K562 (cell line): ENCODE data around the gene PRKAG2. TPM values are rescaled to one million over a fixed set of nuclear protein-coding genes. Genes with fewer than 3 reads are reported as not detected.
A peak's percentile ranks its signal among the peaks of the same experiment; 100 is the strongest.

Experiments used
- ATAC-seq: fragments of 200-7000 bp; cut with Tn5 transposase; 3 replicates; pipeline ENCODE4 v1.9.1; 2020; ENCODE audit warnings: moderate library complexity
- BruUV-seq: library from RNA; stranded (reverse); fragments of 400-500 nt; replicated peaks from 2 replicates; lab custom pipeline; 2021; lab: Mats Ljungman, UMichigan
- CTCF ChIA-PET: fragments of 300-600 bp; formaldehyde crosslinking; extraction: SDS; loops from one replicate; lab custom pipeline; 2021; ENCODE audit warnings: low intra/inter-chr PET ratio; lab: Yijun Ruan, JAX
- POLR2A ChIA-PET: fragments of 300-600, 350-650 bp; sonication (Branson Sonifier 250); formaldehyde crosslinking; extraction: SDS; loops from one replicate; lab custom pipeline; 2021; ENCODE audit warnings: antibody characterized with exemption, inconsistent platforms; lab: Yijun Ruan, JAX
- DNase-seq, 4 experiments: peaks; one replicate each; pipeline versions ENCODE4 v3.0.0 to v3.0.0-alpha.2; 2011 to 2018; ENCODE audit warnings: low spot score in 3 of 4, mixed read lengths in 3 of 4; ENCODE audit errors: extremely low read depth in 1 of 4
- FAIRE-seq: peaks from 2 replicates; lab custom pipeline; 2011; peaks lifted over from hg19 to GRCh38; lab: Jason Lieb, UNC
- H2AFZ ChIP-seq: 2 replicates; pipeline ENCODE4 v1.6.0; 2011; ENCODE audit warnings: low read depth, low read length, control low read depth, inconsistent platforms
- H3K27ac ChIP-seq: fragments of 200-600 bp; 3 replicates; pipeline ENCODE4 v1.8.0; 2011; ENCODE audit warnings: low read depth, mild to moderate bottlenecking, control low read depth, inconsistent platforms, low read length, moderate library complexity, mixed read lengths; ENCODE audit errors: extremely low read depth
- H3K27me3 ChIP-seq, 2 experiments: fragments of 300-600 bp in 1 of 2; 2 replicates in 1 of 2; 3 replicates in 1 of 2; pipeline versions ENCODE4 v1.6.0 to v1.8.0; 2011; ENCODE audit warnings: inconsistent platforms in 2 of 2, low read length in 2 of 2, mild to moderate bottlenecking in 1 of 2, mixed read lengths in 1 of 2, moderate library complexity in 1 of 2; ENCODE audit not compliant: control insufficient read depth in 2 of 2, insufficient read depth in 2 of 2
- H3K36me3 ChIP-seq: fragments of 300-600 bp; 3 replicates; pipeline ENCODE4 v1.8.0; 2011; ENCODE audit warnings: mild to moderate bottlenecking, low read length, inconsistent platforms; ENCODE audit not compliant: control insufficient read depth, insufficient read depth
- H3K4me1 ChIP-seq, 2 experiments: fragments of 200-600 bp in 1 of 2; replicated peaks in 1 of 2; 2 replicates in 1 of 2; 3 replicates in 1 of 2; pipeline versions ENCODE4 v1.5.1 to v1.8.0; 2011; ENCODE audit warnings: inconsistent platforms in 2 of 2, low read length in 2 of 2, mild to moderate bottlenecking in 1 of 2, mixed read lengths in 1 of 2, moderate library complexity in 1 of 2; ENCODE audit not compliant: control insufficient read depth in 2 of 2, insufficient read depth in 2 of 2
- H3K4me2 ChIP-seq: 2 replicates; pipeline ENCODE4 v1.6.1; 2011; ENCODE audit warnings: low read length, control low read depth, inconsistent platforms, mixed read lengths; ENCODE audit not compliant: insufficient read depth
- H3K4me3 ChIP-seq: fragments of 200-600 bp; sonication (generic), shearing (Covaris generic); 2 replicates; pipeline ENCODE4 v1.5.1; 2016; ENCODE audit warnings: control low read depth, inconsistent platforms
- H3K79me2 ChIP-seq: fragments of 200-600 bp; 3 replicates; pipeline ENCODE4 v1.8.0; 2011; ENCODE audit warnings: low read length, inconsistent platforms; ENCODE audit not compliant: control insufficient read depth, insufficient read depth
- H3K9ac ChIP-seq, 2 experiments: 2 replicates each; pipeline versions ENCODE4 v1.6.0 to v1.6.1; 2011; ENCODE audit warnings: low read depth in 2 of 2, low read length in 2 of 2, control low read depth in 1 of 2, inconsistent platforms in 1 of 2, mild to moderate bottlenecking in 1 of 2, mixed read lengths in 1 of 2; ENCODE audit not compliant: insufficient read depth in 1 of 2
- H3K9me1 ChIP-seq: one replicate; pipeline ENCODE4 v1.6.0; 2011; ENCODE audit warnings: inconsistent platforms, mild to moderate bottlenecking, low read length, moderate library complexity; ENCODE audit not compliant: control insufficient read depth, insufficient read depth
- H3K9me3 ChIP-seq: replicated peaks from 2 replicates; pipeline ENCODE4 v1.5.1; 2011; ENCODE audit warnings: low read depth, low read length, inconsistent platforms; ENCODE audit not compliant: control insufficient read depth, insufficient read depth
- H4K20me1 ChIP-seq: replicated peaks from 2 replicates; pipeline ENCODE4 v1.6.1; 2011; ENCODE audit warnings: low read length, inconsistent platforms, mixed read lengths; ENCODE audit not compliant: control insufficient read depth, insufficient read depth
- E2F8 ChIP-seq: fragments of 450-650 bp; IDR thresholded peaks from 2 replicates; pipeline ENCODE4 v1.7.1; 2018; ENCODE audit warnings: mild to moderate bottlenecking, low read depth; ENCODE audit not compliant: partially characterized antibody
- HDAC1 ChIP-seq, 2 experiments: fragments of 450-650 bp; IDR thresholded peaks; 2 replicates each; pipeline ENCODE4 v1.6.1; 2016 to 2017; ENCODE audit warnings: inconsistent platforms in 1 of 2, mild to moderate bottlenecking in 1 of 2, moderate library complexity in 1 of 2
- LEF1 ChIP-seq: fragments of 450-650 bp; IDR thresholded peaks from 2 replicates; pipeline ENCODE4 v1.6.1; 2016; ENCODE audit warnings: mild to moderate bottlenecking
- MAFF ChIP-seq: IDR thresholded peaks from 2 replicates; pipeline ENCODE4 v1.6.1; 2012; ENCODE audit warnings: low read length, improper control_type of control experiment
- MED1 ChIP-seq: sonication (generic); formaldehyde crosslinking; IDR thresholded peaks from 2 replicates; pipeline ENCODE4 v1.8.1; 2023; ENCODE audit warnings: missing genetic modification reagents, borderline replicate concordance
- NCOA4 ChIP-seq: fragments of 450-650 bp; IDR thresholded peaks from 2 replicates; pipeline ENCODE4 v1.6.1; 2018; ENCODE audit warnings: mild to moderate bottlenecking; ENCODE audit not compliant: partially characterized antibody
- NRF1 ChIP-seq, 2 experiments: fragments of 450-650 bp; IDR thresholded peaks in 1 of 2; conservative IDR thresholded peaks in 1 of 2; 2 replicates each; pipeline ENCODE4 v1.6.1; 2014; ENCODE audit warnings: mild to moderate bottlenecking in 2 of 2
- RBM15 ChIP-seq: fragments of 200-400 bp; formaldehyde crosslinking; IDR thresholded peaks from 2 replicates; pipeline ENCODE4 v1.6.1; 2018; ENCODE audit warnings: mild to moderate bottlenecking, low read length, moderate library complexity; ENCODE audit not compliant: insufficient read depth
- RBM39 ChIP-seq: fragments of 200-400 bp; formaldehyde crosslinking; optimal IDR thresholded peaks from 2 replicates; pipeline ENCODE3; 2018; ENCODE audit warnings: low read depth, low read length
- SRSF7 ChIP-seq: fragments of 200-400 bp; formaldehyde crosslinking; optimal IDR thresholded peaks from 2 replicates; pipeline ENCODE3; 2017; ENCODE audit warnings: mild to moderate bottlenecking, low read depth, low read length
- ZC3H8 ChIP-seq: fragments of 450-650 bp; IDR thresholded peaks from 2 replicates; pipeline ENCODE4 v1.6.1; 2017
- ZNF146 ChIP-seq: IDR thresholded peaks from one replicate; pipeline ENCODE4 v1.6.1; 2018; ENCODE audit warnings: missing compliant biosample characterization; ENCODE audit not compliant: unreplicated experiment
- ZNF740 ChIP-seq, 3 experiments: fragments of 200-800 bp in 1 of 3; sonication (Bioruptor generic) in 1 of 3; sonication (generic) in 1 of 3; formaldehyde crosslinking in 1 of 3; IDR thresholded peaks; 2 replicates each; pipeline versions ENCODE4 v1.6.1 to v1.8.0; 2016 to 2022; ENCODE audit warnings: mild to moderate bottlenecking in 2 of 3, missing compliant biosample characterization in 2 of 3, missing genetic modification characterization in 2 of 3, missing genetic modification reagents in 1 of 3
- WGBS: fragments of 100-300 bp; shearing (Covaris generic); methylation state at CpG from one replicate; pipeline ENCODE4 v1.1.6; 2016; ENCODE audit warnings: low coverage, mixed read lengths; ENCODE audit not compliant: insufficient coverage; ENCODE audit errors: missing lambda C conversion rate; 5-methylcytosine and 5-hydroxymethylcytosine counted together
- in situ Hi-C: fragments of 300-500 bp; cut with MboI; formaldehyde crosslinking; loops from 4 replicates; pipeline ENCODE4 v1.15.0; 2018; ENCODE audit warnings: inconsistent platforms, mixed read lengths
- intact Hi-C: fragments of 100-400 bp; cut with micrococcal nuclease; formaldehyde crosslinking; loops from 2 replicates; pipeline ENCODE4 v1.14.2; 2022
- polyA plus RNA-seq, 8 experiments: library from polyadenylated mRNA; depleted of rRNA in 4 of 8; stranded (reverse) in 5 of 8; unstranded in 3 of 8; fragments of >200 nt; fragmentation: Nextera tagmentation in 2 of 8; fragmentation: Illumina TruSeq in 1 of 8; extraction: Ambion mirVana in 2 of 8; extraction: Trizol in 1 of 8; gene quantifications; 2 replicates each; pipeline versions ENCODE4 v1.2.1 to v1.2.3, GENCODE V29; 2011 to 2014; ENCODE audit warnings: inconsistent platforms in 1 of 8, missing spikeins in 1 of 8
- total RNA-seq, 7 experiments: library from RNA; depleted of rRNA in 6 of 7; stranded (reverse); fragments of >200 nt in 6 of 7; fragmentation: Illumina TruSeq in 2 of 7; extraction: Trizol in 2 of 7; gene quantifications; 2 replicates each; pipeline versions ENCODE4 v1.2.1 to v1.2.3, GENCODE V29; 2011 to 2021; ENCODE audit warnings: low replicate concordance in 1 of 7

PRKAG2 gene
- total and polyA plus RNA-seq, 9 of the 15 experiments (the other 6 are each of a cell fraction or from before 2014, with no cell fraction given), result 0.99 to 5.6 (median 3.3) TPM

GRCh38 chr7:151752037-151752436 is 124.9 kb downstream of the PRKAG2 start:
- 8% methylated on average over 8 of the region's 8 CpGs for WGBS
- CTCF ChIA-PET, result no interaction called here
- Histone ChIP-seq H3K27me3 (peaks cover 22 to 48% of the 10 kb centered on the region in 2 experiments), H3K4me1 (peaks cover 0 to 12% of the 10 kb centered on the region in 2 experiments; a peak in 3 of 5 replicates), H3K4me2 (no peak overlapping the region), H3K79me2 (no peaks in the 10 kb centered on the region), H3K27ac (no peak overlapping the region), H3K9me1 (no peaks in the 10 kb centered on the region), H3K9me3 (no peaks in the 10 kb centered on the region), H3K9ac (no peak overlapping the region), H4K20me1 (0 out of 2 replicates have a peak, but pooled peaks cover 2% of the 10 kb centered on the region), H3K36me3 (no peaks in the 10 kb centered on the region), H3K4me3 (no peak overlapping the region), H2AFZ (no peak overlapping the region)
- FAIRE-seq (no peak), ATAC-seq (no peak), DNase-seq (no peak)
- TF ChIP-seq ZNF146 (peak; percentile 57), ZC3H8 (no peak)
- intact Hi-C loops (no loop called here), in situ Hi-C loops (no loop called here)
- BruUV-seq, result no TSS peak
- POLR2A ChIA-PET, result no interaction called here

GRCh38 chr7:151748733-151749132 is 128.2 kb downstream of the PRKAG2 start:
- Histone ChIP-seq H2AFZ (no peak overlapping the region), H3K4me1 (peaks cover 0 to 7% of the 10 kb centered on the region in 2 experiments; a peak in 1 of 5 replicates), H3K4me3 (no peak overlapping the region), H3K27ac (no peak overlapping the region), H3K36me3 (no peaks in the 10 kb centered on the region), H3K9me1 (no peaks in the 10 kb centered on the region), H3K9ac (no peak overlapping the region), H3K4me2 (no peak overlapping the region), H3K27me3 (peaks cover 42 to 58% of the 10 kb centered on the region in 2 experiments), H4K20me1 (peaks cover 17% of the 10 kb centered on the region; the same call in 1 of the 2 replicates), H3K9me3 (no peaks in the 10 kb centered on the region), H3K79me2 (no peaks in the 10 kb centered on the region)
- FAIRE-seq, result no peak
- no peak for ATAC-seq
- in situ Hi-C loops, result no loop called here
- WGBS, result 2% methylated on average over 15 of the region's 15 CpGs
- DNase-seq, result no peak
- BruUV-seq, result no TSS peak
- intact Hi-C loops, result no loop called here
- POLR2A ChIA-PET, result interaction anchor here (0.6 kb wide), 1 partner anchor 30 kb away, joined by 5 read pairs; no protein-coding TSS in a partner anchor
- CTCF ChIA-PET, result no interaction called here
- TF ChIP-seq MAFF (no peak), RBM15 (no peak), HDAC1 (IDR thresholded peaks at IDR 0.05) (no peak), NCOA4 (no peak), ZNF740 (CRISPR knock-in tag; IDR thresholded peaks at IDR 0.05) (no peak), ZNF740 (tag; IDR thresholded peaks at IDR 0.05) (no peak), SRSF7 (no peak), NRF1 (conservative IDR thresholded peaks at IDR 0.05 in 1 of 2, IDR thresholded peaks at IDR 0.05 in 1 of 2) (no peak), RBM39 (no peak), MED1 (CRISPR knock-in tag) (no peak), E2F8 (no peak), LEF1 (no peak)
